ENCODE measurements around the gene GAS2L1.

The GAS2L1 gene

DNA sequence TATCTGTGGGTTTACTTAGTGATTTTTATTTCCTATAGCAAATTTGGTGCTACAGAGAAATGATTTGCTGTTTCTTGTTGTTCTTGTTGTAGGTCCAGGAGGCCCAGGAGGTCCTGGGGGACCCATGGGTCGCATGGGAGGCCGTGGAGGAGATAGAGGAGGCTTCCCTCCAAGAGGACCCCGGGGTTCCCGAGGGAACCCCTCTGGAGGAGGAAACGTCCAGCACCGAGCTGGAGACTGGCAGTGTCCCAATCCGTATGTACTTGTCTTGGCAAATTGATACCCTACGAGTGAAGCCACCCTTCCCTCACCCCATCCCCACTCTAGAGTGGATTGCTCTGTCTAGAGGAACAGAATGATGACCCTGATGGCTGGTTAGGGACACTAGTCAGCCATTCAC, 7.8 kb upstream of the GAS2L1 start:
- TF ChIP-seq, protein P1, sequence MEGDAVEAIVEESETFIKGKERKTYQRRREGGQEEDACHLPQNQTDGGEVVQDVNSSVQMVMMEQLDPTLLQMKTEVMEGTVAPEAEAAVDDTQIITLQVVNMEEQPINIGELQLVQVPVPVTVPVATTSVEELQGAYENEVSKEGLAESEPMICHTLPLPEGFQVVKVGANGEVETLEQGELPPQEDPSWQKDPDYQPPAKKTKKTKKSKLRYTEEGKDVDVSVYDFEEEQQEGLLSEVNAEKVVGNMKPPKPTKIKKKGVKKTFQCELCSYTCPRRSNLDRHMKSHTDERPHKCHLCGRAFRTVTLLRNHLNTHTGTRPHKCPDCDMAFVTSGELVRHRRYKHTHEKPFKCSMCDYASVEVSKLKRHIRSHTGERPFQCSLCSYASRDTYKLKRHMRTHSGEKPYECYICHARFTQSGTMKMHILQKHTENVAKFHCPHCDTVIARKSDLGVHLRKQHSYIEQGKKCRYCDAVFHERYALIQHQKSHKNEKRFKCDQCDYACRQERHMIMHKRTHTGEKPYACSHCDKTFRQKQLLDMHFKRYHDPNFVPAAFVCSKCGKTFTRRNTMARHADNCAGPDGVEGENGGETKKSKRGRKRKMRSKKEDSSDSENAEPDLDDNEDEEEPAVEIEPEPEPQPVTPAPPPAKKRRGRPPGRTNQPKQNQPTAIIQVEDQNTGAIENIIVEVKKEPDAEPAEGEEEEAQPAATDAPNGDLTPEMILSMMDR (IDR thresholded peaks at IDR 0.05; ENCODE audit: insufficient read depth, low read depth, low read length, missing control alignments), result no peak
- no peak for DNase-seq (ENCODE audit: low read depth)
- H3K4me3 ChIP-seq (ENCODE audit: low read depth, low read length), result no peak overlapping the region

DNA sequence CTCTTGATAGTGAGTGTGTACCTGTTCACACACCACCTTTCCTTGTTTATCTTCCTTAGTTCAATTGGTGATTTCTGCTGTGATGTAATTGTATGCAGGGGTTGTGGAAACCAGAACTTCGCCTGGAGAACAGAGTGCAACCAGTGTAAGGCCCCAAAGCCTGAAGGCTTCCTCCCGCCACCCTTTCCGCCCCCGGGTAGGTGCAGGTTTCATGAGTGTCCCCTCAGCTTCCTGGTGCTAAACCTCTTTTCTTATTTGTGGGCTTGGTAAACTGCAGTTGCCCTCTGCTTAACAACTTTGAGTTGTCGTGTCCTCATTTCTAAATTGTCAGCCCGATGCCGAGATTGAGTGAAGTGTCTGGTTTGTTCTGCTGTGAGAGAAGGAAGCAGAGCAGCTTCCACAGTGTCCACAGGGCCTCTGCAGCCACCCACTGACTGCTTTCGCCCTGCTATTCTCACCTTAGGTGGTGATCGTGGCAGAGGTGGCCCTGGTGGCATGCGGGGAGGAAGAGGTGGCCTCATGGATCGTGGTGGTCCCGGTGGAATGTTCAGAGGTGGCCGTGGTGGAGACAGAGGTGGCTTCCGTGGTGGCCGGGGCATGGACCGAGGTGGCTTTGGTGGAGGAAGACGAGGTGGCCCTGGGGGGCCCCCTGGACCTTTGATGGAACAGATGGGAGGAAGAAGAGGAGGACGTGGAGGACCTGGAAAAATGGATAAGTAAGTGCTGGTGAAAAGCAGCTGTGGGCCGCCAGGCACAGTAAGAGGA, 7.1 kb upstream of the GAS2L1 start:
- TF ChIP-seq, protein P1 (IDR thresholded peaks at IDR 0.05; ENCODE audit: insufficient read depth, low read depth, low read length, missing control alignments), result no peak
- H3K4me3 ChIP-seq (ENCODE audit: low read depth, low read length), result no peak overlapping the region
- DNase-seq (ENCODE audit: low read depth), result no peak

DNA sequence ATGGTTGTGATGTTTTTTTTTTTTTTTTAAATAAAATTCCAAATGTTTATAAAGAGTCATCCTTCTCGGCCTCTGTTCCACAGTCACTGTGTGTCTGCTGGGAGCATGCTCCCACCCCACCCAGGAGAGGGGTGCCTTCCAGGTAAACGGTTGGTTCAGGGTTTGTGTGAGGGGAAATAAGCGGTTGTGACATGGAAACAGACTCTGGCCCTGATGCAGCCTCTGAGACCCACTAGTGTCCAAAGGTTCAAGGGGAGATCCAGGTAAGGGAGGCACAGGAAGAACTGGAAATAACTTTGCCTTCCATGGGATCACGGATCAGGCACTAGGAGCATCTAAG, 6.0 kb upstream of the GAS2L1 start:
- no peak for DNase-seq (ENCODE audit: low read depth)
- no peak overlapping the region for H3K4me3 ChIP-seq (ENCODE audit: low read depth, low read length)
- TF ChIP-seq, protein P1 (IDR thresholded peaks at IDR 0.05; ENCODE audit: insufficient read depth, low read depth, low read length, missing control alignments), result no peak

DNA sequence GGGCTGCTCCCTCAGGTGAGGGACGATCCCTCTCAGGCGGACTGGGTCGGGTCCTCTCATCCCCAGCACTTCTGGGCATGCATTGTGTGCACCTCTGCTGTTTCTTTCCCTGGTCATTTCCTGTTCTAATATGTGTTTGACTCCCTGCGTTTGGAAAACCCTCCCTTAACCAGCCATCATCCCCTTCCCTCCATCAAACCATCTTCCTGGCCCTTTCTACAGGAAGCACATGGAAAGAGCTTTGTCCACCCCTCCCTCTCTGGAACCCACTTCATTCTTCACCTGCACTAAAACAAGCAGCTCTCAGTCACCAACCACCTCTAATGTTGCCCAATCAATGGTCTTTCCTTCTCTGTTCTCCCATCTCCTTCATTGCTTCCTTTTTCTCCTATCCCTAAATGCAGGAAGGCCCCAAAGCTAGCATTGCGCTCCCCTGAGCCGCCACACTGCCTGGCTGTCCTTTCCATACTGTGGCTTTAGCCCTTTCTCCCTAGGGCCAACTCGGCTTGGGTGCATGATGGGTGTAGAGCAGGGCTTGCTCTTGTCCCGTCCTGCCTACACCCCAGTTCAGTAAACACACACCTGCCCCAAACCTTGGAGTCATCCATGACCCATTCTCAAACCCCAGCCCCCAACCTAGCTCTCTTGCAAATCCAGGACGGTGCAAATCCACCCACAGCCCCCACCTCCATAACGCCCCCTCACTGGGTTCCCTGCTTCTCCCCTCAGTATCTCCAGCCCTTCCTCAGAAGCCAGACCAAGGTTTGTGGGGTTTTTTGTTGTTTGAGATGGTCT, 5.4 kb upstream of the GAS2L1 start:
- no peak for DNase-seq (ENCODE audit: low read depth)
- TF ChIP-seq, protein P1 (IDR thresholded peaks at IDR 0.05; ENCODE audit: insufficient read depth, low read depth, low read length, missing control alignments), result no peak
- H3K4me3 ChIP-seq (ENCODE audit: low read depth, low read length), result no peak overlapping the region

DNA sequence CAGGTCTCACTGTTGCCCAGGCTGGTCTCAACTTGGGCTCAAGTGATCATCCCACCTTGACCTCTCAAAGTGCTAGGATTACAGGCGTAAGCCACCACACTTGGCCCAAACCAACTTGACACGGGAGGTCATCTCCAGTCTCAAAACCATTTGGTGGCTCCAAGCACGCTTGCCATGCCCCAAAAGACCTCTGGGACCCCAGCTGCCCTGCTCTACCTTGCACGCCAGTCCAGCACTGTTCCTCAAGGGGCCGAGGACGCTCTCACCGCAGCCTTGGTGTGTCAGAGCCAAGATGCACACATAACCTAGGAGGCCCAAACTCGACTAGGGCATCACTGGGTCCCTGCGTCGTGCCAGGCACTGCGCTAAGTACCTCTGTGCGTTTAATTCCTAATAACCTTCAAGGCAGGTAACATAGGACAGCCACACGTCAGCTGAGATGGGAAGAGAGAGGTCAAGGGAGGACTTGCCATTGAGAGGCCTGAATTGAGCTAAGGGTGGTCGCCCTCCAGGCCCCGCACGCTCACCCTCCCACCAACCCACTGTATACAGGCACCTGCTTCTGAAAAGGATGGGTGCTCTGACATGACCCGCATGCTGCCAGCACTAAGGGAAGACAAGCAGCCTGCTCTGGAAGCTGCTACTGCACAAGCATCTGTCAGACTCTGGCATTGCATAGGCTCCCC, 4.6 kb upstream of the GAS2L1 start:
- no peak for DNase-seq (ENCODE audit: low read depth)
- TF ChIP-seq, protein P1 (IDR thresholded peaks at IDR 0.05; ENCODE audit: insufficient read depth, low read depth, low read length, missing control alignments), result no peak
- no peak overlapping the region for H3K4me3 ChIP-seq (ENCODE audit: low read depth, low read length)

DNA sequence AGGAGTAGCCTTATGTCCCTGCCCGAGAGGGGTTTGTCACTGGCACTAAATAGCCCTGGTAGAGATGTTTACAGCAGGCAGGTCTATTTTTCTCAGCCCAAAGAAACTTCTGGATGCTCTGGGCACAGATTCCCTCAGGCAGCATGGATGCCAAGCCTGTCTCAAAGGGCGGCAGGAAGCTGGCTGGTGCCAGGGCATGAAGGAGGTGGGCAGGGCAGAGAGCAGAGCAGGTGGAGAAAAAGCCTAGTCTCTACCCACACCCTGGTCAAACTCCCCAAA, 4.1 kb upstream of the GAS2L1 start:
- H3K4me3 ChIP-seq (ENCODE audit: low read depth, low read length), result no peak overlapping the region
- TF ChIP-seq, protein P1 (IDR thresholded peaks at IDR 0.05; ENCODE audit: insufficient read depth, low read depth, low read length, missing control alignments), result no peak
- DNase-seq (ENCODE audit: low read depth), result no peak
